H9 (cell line): ENCODE data around the gene B3GALT4. TPM values are rescaled to one million over a fixed set of nuclear protein-coding genes. Genes with fewer than 3 reads are reported as not detected.

ENCODE experiments used
- DNase-seq: peaks from one replicate; pipeline ENCODE4 v3.0.0-alpha.2; 2017
- H2AFZ ChIP-seq: one replicate; pipeline ENCODE4 v1.6.1; 2013; ENCODE audit warnings: mild to moderate bottlenecking, low read length, control low read depth, moderate library complexity
- H2AK5ac ChIP-seq: 2 replicates; pipeline ENCODE4 v1.6.1; 2013; ENCODE audit warnings: low read length, control low read depth, mixed read lengths; ENCODE audit not compliant: insufficient read length
- H2BK120ac ChIP-seq: one replicate; pipeline ENCODE4 v1.6.1; 2013; ENCODE audit warnings: low read depth, mild to moderate bottlenecking, low read length, control low read depth, inconsistent platforms; ENCODE audit not compliant: poor library complexity, severe bottlenecking
- H2BK12ac ChIP-seq: 2 replicates; pipeline ENCODE4 v1.6.1; 2013; ENCODE audit warnings: low read length, control low read depth, mixed read lengths, low read depth; ENCODE audit not compliant: insufficient read length
- H2BK15ac ChIP-seq: 2 replicates; pipeline ENCODE4 v1.6.1; 2013; ENCODE audit warnings: low read depth, low read length, control low read depth
- H2BK20ac ChIP-seq: one replicate; pipeline ENCODE4 v1.6.1; 2013; ENCODE audit warnings: low read depth, mild to moderate bottlenecking, low read length, control low read depth, inconsistent platforms; ENCODE audit not compliant: poor library complexity, severe bottlenecking
- H2BK5ac ChIP-seq: 2 replicates; pipeline ENCODE4 v1.6.1; 2013; ENCODE audit warnings: low read length, control low read depth, mixed read lengths; ENCODE audit not compliant: insufficient read length
- H3K14ac ChIP-seq: 2 replicates; pipeline ENCODE4 v1.6.1; 2013; ENCODE audit warnings: low read length, control low read depth; ENCODE audit not compliant: insufficient read depth
- H3K18ac ChIP-seq: 2 replicates; pipeline ENCODE4 v1.6.1; 2013; ENCODE audit warnings: low read depth, mild to moderate bottlenecking, mixed read lengths, low read length, control low read depth; ENCODE audit not compliant: insufficient read length
- H3K23ac ChIP-seq: 2 replicates; pipeline ENCODE4 v1.6.1; 2013; ENCODE audit warnings: low read length, control low read depth, mixed read lengths, low read depth; ENCODE audit not compliant: insufficient read length
- H3K23me2 ChIP-seq: 2 replicates; pipeline ENCODE4 v1.6.1; 2013; ENCODE audit warnings: low read depth, mild to moderate bottlenecking, mixed read lengths, low read length, control low read depth; ENCODE audit not compliant: insufficient read length, poor library complexity, severe bottlenecking
- H3K27ac ChIP-seq: 2 replicates; pipeline ENCODE4 v1.5.1; 2013; ENCODE audit warnings: low read length, control low read depth, mixed read lengths, low read depth; ENCODE audit not compliant: insufficient read length
- H3K27me3 ChIP-seq: 2 replicates; pipeline ENCODE4 v1.6.1; 2013; ENCODE audit warnings: low read length, control low read depth, inconsistent platforms; ENCODE audit not compliant: insufficient read depth
- H3K4ac ChIP-seq: 2 replicates; pipeline ENCODE4 v1.6.1; 2013; ENCODE audit warnings: low read depth, mild to moderate bottlenecking, control low read depth, inconsistent platforms, low read length, moderate library complexity
- H3K4me1 ChIP-seq: 2 replicates; pipeline ENCODE4 v1.6.1; 2013; ENCODE audit warnings: low read length, control low read depth, inconsistent platforms; ENCODE audit not compliant: insufficient read depth
- H3K4me2 ChIP-seq: 2 replicates; pipeline ENCODE4 v1.6.1; 2013; ENCODE audit warnings: low read length, control low read depth, mixed read lengths; ENCODE audit not compliant: insufficient read length, insufficient read depth
- H3K56ac ChIP-seq: 2 replicates; pipeline ENCODE4 v1.6.1; 2013; ENCODE audit warnings: low read depth, mild to moderate bottlenecking, mixed read lengths, low read length, control low read depth; ENCODE audit not compliant: insufficient read length
- H3K79me1 ChIP-seq: 2 replicates; pipeline ENCODE4 v1.6.1; 2013; ENCODE audit warnings: low read depth, mild to moderate bottlenecking, moderate library complexity, low read length, control low read depth, inconsistent platforms; ENCODE audit not compliant: insufficient read depth, poor library complexity, severe bottlenecking
- H3K79me2 ChIP-seq: 2 replicates; pipeline ENCODE4 v1.6.1; 2013; ENCODE audit warnings: low read length, control low read depth, inconsistent platforms; ENCODE audit not compliant: insufficient read depth
- H3K9ac ChIP-seq: 2 replicates; pipeline ENCODE4 v1.6.1; 2013; ENCODE audit warnings: low read length, control low read depth, mixed read lengths; ENCODE audit not compliant: insufficient read length; ENCODE audit errors: extremely low read depth
- H3K9me3 ChIP-seq: one replicate; pipeline ENCODE4 v1.6.1; 2013; ENCODE audit warnings: low read depth, low read length, inconsistent platforms; ENCODE audit not compliant: control insufficient read depth
- H3T11ph ChIP-seq: one replicate; pipeline ENCODE4 v1.6.1; 2013; ENCODE audit warnings: mild to moderate bottlenecking, low read length, control low read depth, inconsistent platforms
- H4K20me1 ChIP-seq: one replicate; pipeline ENCODE4 v1.6.1; 2013; ENCODE audit not compliant: control insufficient read depth, insufficient read length, insufficient read depth
- H4K5ac ChIP-seq: 2 replicates; pipeline ENCODE4 v1.6.1; 2013; ENCODE audit warnings: low read depth, mild to moderate bottlenecking, mixed read lengths, low read length, control low read depth; ENCODE audit not compliant: insufficient read length
- H4K8ac ChIP-seq: replicated peaks from 2 replicates; pipeline ENCODE4 v1.6.1; 2013; ENCODE audit warnings: low read length, control low read depth, mixed read lengths, low read depth; ENCODE audit not compliant: insufficient read length
- H4K91ac ChIP-seq: 2 replicates; pipeline ENCODE4 v1.6.1; 2013; ENCODE audit warnings: low read depth, mild to moderate bottlenecking, moderate library complexity, mixed read lengths, low read length, control low read depth; ENCODE audit not compliant: insufficient read length
- H3K27ac Mint-ChIP-seq, 3 experiments: 2 replicates in 2 of 3; 3 replicates in 1 of 3; pipeline ENCODE4 v1.8.0; 2020 to 2021; ENCODE audit warnings: mixed read lengths in 3 of 3, mild to moderate bottlenecking in 1 of 3, moderate library complexity in 1 of 3
- H3K27me3 Mint-ChIP-seq: 2 replicates; pipeline ENCODE4 v1.8.0; 2021; ENCODE audit warnings: low read depth, mild to moderate bottlenecking, moderate library complexity, mixed read lengths
- H3K36me3 Mint-ChIP-seq, 3 experiments: 2 replicates in 2 of 3; 3 replicates in 1 of 3; pipeline ENCODE4 v1.8.0; 2020 to 2021; ENCODE audit warnings: low read depth in 3 of 3, mixed read lengths in 3 of 3; ENCODE audit not compliant: insufficient read depth in 1 of 3
- H3K4me1 Mint-ChIP-seq, 2 experiments: 2 replicates each; pipeline ENCODE4 v1.8.0; 2020; ENCODE audit warnings: mixed read lengths in 2 of 2
- H3K4me3 Mint-ChIP-seq, 2 experiments: 2 replicates in 1 of 2; 3 replicates in 1 of 2; pipeline ENCODE4 v1.8.0; 2020 to 2021; ENCODE audit warnings: mild to moderate bottlenecking in 2 of 2, mixed read lengths in 2 of 2, moderate library complexity in 1 of 2
- H3K9me3 Mint-ChIP-seq, 2 experiments: 2 replicates in 1 of 2; 3 replicates in 1 of 2; pipeline ENCODE4 v1.8.0; 2020; ENCODE audit warnings: mild to moderate bottlenecking in 2 of 2, mixed read lengths in 2 of 2, moderate library complexity in 1 of 2
- total RNA-seq: library from RNA; stranded (reverse); gene quantifications from 2 replicates; pipeline ENCODE4 v1.2.1, GENCODE V29; 2021
- TF ChIP-seq, protein P1 (sequence below): fragments of 200-600 bp; sonication (generic); conservative IDR thresholded peaks from 3 replicates; pipeline ENCODE4 v1.8.0; 2021; ENCODE audit warnings: antibody characterized with exemption, mild to moderate bottlenecking

Gene B3GALT4
- total RNA-seq, 1 experiment from 2014 or later: 3.2 TPM

DNA sequence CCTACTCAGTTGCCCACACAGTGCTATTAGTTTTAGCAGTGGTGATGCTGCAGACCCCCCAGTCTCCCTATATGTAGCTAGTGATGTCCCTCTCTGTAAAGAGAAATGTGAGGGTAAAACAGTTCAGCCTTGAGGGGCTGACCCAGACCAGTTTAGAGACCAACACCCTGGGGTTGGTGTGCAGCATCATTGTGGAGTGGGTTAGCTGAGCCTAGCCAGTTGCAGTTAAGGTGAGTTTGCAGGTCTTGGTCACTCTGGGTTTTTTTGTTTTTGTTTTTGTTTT lies 401 bp upstream of the B3GALT4 start:
- no peak overlapping the region for H3K27ac ChIP-seq
- no peaks in the 10 kb centered on the region for H3K79me1 ChIP-seq
- H2BK12ac ChIP-seq: no peak overlapping the region
- H3K4ac ChIP-seq: no peak overlapping the region
- no peak overlapping the region for H3T11ph ChIP-seq
- no peak overlapping the region for H3K18ac ChIP-seq
- no peak overlapping the region for H2AK5ac ChIP-seq
- no peak overlapping the region for H4K5ac ChIP-seq
- peak overlapping the region; percentile 85 for H3K4me2 ChIP-seq
- H3K4me1 ChIP-seq: no peaks in the 10 kb centered on the region; the same call in 1 of the 2 replicates
- H2AFZ ChIP-seq: no peak overlapping the region
- H3K56ac ChIP-seq: no peak overlapping the region
- H2BK15ac ChIP-seq: no peak overlapping the region
- no peak overlapping the region for H2BK5ac ChIP-seq
- no peak overlapping the region for H3K23ac ChIP-seq
- no peak overlapping the region for H4K8ac ChIP-seq
- Mint-ChIP-seq H3K4me3 (peak overlapping the region; percentile 89 to 94), H3K27me3 (no peaks in the 10 kb centered on the region; the same call in 1 of the 2 replicates), H3K36me3 (peaks cover 41 to 80% (median 60%) of the 10 kb centered on the region in 3 experiments), H3K4me1 (peaks cover 39 to 52% of the 10 kb centered on the region in 2 experiments), H3K9me3 (no peaks in the 10 kb centered on the region; a peak in 1 of 5 replicates), H3K27ac (peak overlapping the region; percentile 87 to 97 (median 93); a peak in 5 of 7 replicates)
- H3K79me2 ChIP-seq: peaks cover 23% of the 10 kb centered on the region; the same call in 1 of the 2 replicates
- no peak overlapping the region for H2BK120ac ChIP-seq
- no peaks in the 10 kb centered on the region for H3K27me3 ChIP-seq
- H3K9me3 ChIP-seq: no peaks in the 10 kb centered on the region
- H3K9ac ChIP-seq: peak overlapping the region; percentile 21
- TF ChIP-seq, protein P1, sequence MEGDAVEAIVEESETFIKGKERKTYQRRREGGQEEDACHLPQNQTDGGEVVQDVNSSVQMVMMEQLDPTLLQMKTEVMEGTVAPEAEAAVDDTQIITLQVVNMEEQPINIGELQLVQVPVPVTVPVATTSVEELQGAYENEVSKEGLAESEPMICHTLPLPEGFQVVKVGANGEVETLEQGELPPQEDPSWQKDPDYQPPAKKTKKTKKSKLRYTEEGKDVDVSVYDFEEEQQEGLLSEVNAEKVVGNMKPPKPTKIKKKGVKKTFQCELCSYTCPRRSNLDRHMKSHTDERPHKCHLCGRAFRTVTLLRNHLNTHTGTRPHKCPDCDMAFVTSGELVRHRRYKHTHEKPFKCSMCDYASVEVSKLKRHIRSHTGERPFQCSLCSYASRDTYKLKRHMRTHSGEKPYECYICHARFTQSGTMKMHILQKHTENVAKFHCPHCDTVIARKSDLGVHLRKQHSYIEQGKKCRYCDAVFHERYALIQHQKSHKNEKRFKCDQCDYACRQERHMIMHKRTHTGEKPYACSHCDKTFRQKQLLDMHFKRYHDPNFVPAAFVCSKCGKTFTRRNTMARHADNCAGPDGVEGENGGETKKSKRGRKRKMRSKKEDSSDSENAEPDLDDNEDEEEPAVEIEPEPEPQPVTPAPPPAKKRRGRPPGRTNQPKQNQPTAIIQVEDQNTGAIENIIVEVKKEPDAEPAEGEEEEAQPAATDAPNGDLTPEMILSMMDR: no peak
- H4K20me1 ChIP-seq: no peaks in the 10 kb centered on the region
- peaks cover 13% of the 10 kb centered on the region for H3K23me2 ChIP-seq
- peak; percentile 38 for DNase-seq
- no peak overlapping the region for H3K14ac ChIP-seq
- H4K91ac ChIP-seq: no peak overlapping the region
- H2BK20ac ChIP-seq: no peak overlapping the region
